Body of pancreas (tissue), 4 donors: Measurements from ENCODE around the gene CCDC83. TPM values are rescaled to one million over a fixed set of nuclear protein-coding genes. Genes with fewer than 3 reads are reported as not detected.

Experiments used
- ATAC-seq: fragments of 150-250 bp; one replicate; pipeline ENCODE4 v1.9.1; 2016
- DNase-seq, 4 donors: peaks; one replicate each; pipeline ENCODE4 v3.0.0-alpha.2; 2019
- H3K27ac ChIP-seq, 4 donors: fragments of 200-600 bp; sonication (generic); 1 replicate in 3 of 4; 2 replicates in 1 of 4; pipeline versions ENCODE4 v1.5.1 to v1.6.1; 2016 to 2019; ENCODE audit warnings: mild to moderate bottlenecking in 1 of 4, mixed read lengths in 1 of 4, moderate library complexity in 1 of 4
- H3K27me3 ChIP-seq, 2 donors: fragments of 200-600 bp; sonication (generic); one replicate each; pipeline ENCODE4 v1.6.0; 2016; ENCODE audit warnings: mild to moderate bottlenecking in 1 of 2
- H3K36me3 ChIP-seq, 2 donors: fragments of 200-600 bp; sonication (generic); replicated peaks in 1 of 2; 2 replicates each; pipeline ENCODE4 v1.5.1; 2016; ENCODE audit warnings: low read depth in 2 of 2; ENCODE audit not compliant: insufficient read depth in 1 of 2
- H3K4me1 ChIP-seq: fragments of 200-600 bp; sonication (generic); one replicate; pipeline ENCODE4 v1.6.0; 2016
- H3K4me3 ChIP-seq, 2 donors: fragments of 200-600 bp; sonication (generic); 1 replicate in 1 of 2; 2 replicates in 1 of 2; pipeline ENCODE4 v1.5.1; 2016 to 2019
- H3K9me3 ChIP-seq, 3 donors: fragments of 200-600 bp; sonication (generic); 1 replicate in 2 of 3; 2 replicates in 1 of 3; pipeline ENCODE4 v1.5.1; 2016
- CTCF ChIP-seq, 7 experiments: fragments of 450-650 bp in 4 of 7; fragments of 200-600 bp in 3 of 7; sonication (generic) in 3 of 7; IDR thresholded peaks; one replicate each; pipeline ENCODE4 v1.5.1; 2016 to 2019; ENCODE audit warnings: antibody characterized with exemption in 7 of 7
- POLR2A ChIP-seq, 3 donors: fragments of 450-650 bp; IDR thresholded peaks; one replicate each; pipeline ENCODE4 v1.6.1; 2016; ENCODE audit warnings: antibody characterized with exemption in 3 of 3, mild to moderate bottlenecking in 2 of 3
- WGBS, 2 donors: methylation state at CpG; one replicate each; pipeline ENCODE4 v1.1.5; 2017; 5-methylcytosine and 5-hydroxymethylcytosine counted together
- intact Hi-C: fragments of 100-400 bp; cut with DNase I; formaldehyde crosslinking; loops from one replicate; pipeline ENCODE4 v1.15.1; 2023
- total RNA-seq, 2 donors: library from RNA; depleted of rRNA; stranded (reverse); fragments of >200 nt; gene quantifications; one replicate each; pipeline ENCODE4 v1.1.0, GENCODE V29; 2016

The CCDC83 gene
- total RNA-seq, 2 donors from 2014 or later = not detected

DNA sequence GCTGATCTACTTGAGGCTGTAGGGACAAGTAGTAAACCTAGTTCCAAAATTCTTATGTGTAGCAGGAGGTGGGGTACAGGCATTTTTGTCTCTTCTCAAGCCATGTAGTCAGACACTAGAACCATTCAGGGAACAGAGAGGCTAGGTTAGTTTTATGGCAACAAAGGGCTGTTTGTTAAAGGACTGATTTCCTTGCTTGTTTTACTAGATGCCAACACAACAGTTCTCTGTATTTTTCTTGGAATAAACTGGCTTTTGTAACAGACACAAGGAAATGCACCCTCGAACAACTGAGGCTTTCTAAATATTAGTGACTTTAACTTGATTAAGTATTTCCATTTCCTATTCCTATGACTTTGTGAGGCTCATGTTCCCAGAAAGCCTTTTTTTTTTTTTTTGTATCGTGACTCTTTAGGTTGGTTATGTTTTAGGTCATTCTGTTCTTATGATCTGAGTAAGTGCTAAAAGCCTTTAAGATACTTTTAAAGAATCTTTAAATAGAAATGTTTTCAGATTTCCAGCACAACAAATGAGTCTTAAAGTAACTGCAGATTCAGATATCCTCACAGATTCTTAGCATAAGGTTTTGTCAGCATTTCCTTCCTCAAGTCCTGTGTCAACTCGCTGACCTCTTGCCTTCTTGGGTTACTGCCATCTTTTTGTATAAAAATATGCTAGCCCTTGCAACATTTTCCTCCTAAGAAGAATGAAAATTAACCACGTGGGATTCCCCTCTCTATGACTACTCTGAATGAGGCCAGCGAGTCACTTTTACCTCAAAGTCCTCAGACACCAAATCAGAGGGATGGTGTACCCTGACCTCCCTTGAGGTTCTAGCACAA, 92.5 kb downstream of the CCDC83 start:
- Histone ChIP-seq H3K4me1 (peaks cover 17% of the 10 kb centered on the region), H3K36me3 (no peaks in the 10 kb centered on the region), H3K9me3 (no peaks in the 10 kb centered on the region), H3K27me3 (no peaks in the 10 kb centered on the region), H3K4me3 (no peak overlapping the region), H3K27ac (peak overlapping the region in 2 of 4 donors; percentile 48 to 61)
- 21 to 30% methylated on average over 5 of the region's 5 CpGs for WGBS, 2 donors
- ATAC-seq (peak; percentile 72), DNase-seq (peak in 1 of 4 donors; percentile 54)
- TF ChIP-seq POLR2A (IDR thresholded peaks at IDR 0.05) = no peak
- no peak for TF ChIP-seq CTCF (IDR thresholded peaks at IDR 0.05)
- intact Hi-C loops = no loop called here

DNA sequence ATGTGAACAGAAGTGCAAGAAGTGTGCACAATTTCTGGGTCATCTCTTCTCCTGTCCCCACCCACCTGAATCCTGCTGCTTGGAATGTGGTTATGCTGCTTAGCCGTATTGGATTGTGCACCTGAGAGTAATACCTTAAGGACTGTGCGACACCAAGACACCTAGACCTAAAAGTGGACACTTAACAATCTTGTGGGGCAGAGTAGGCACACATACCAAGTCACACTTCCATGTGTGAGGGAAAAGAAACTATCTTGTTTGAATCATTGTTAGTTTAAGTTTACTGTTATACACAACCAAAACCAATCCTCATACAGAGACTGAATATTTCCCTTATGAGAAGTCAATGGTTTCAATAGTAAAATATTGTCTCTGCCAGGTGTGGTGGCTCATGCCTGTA, 93.7 kb downstream of the CCDC83 start:
- ATAC-seq (no peak), DNase-seq (no peak)
- intact Hi-C loops = no loop called here
- Histone ChIP-seq H3K4me3 (no peak overlapping the region), H3K4me1 (peaks cover 17% of the 10 kb centered on the region), H3K27ac (peak overlapping the region in 1 of 4 donors; percentile 61), H3K27me3 (no peaks in the 10 kb centered on the region), H3K9me3 (no peaks in the 10 kb centered on the region), H3K36me3 (no peaks in the 10 kb centered on the region)
- no peak for TF ChIP-seq CTCF (IDR thresholded peaks at IDR 0.05)
- no peak for TF ChIP-seq POLR2A (IDR thresholded peaks at IDR 0.05)
- WGBS, 2 donors = 79 to 82% methylated on average over 2 of the region's 2 CpGs

- Histone ChIP-seq H3K27ac (no peak overlapping the region), H3K4me3 (no peak overlapping the region), H3K36me3 (no peaks in the 10 kb centered on the region), H3K4me1 (peaks cover 17% of the 10 kb centered on the region), H3K27me3 (no peaks in the 10 kb centered on the region), H3K9me3 (no peaks in the 10 kb centered on the region)
- intact Hi-C loops = no loop called here
- no peak for TF ChIP-seq CTCF (IDR thresholded peaks at IDR 0.05)
- no peak for TF ChIP-seq POLR2A (IDR thresholded peaks at IDR 0.05)
- WGBS, 2 donors = 80 to 83% methylated on average over 1 of the region's 1 CpG
- no peak for DNase-seq
- no peak for ATAC-seq
Observed at GRCh38 chr11:85949798-85950197, 94.6 kb downstream of the CCDC83 start.

GRCh38 chr11:85950317-85951048, 95.3 kb downstream of the CCDC83 start:
- 94 to 95% methylated on average over 8 of the region's 8 CpGs for WGBS, 2 donors

More at GRCh38 chr11:85950317-85951048, 95.3 kb downstream of the CCDC83 start:
- no peak for TF ChIP-seq CTCF (IDR thresholded peaks at IDR 0.05)
- TF ChIP-seq POLR2A (IDR thresholded peaks at IDR 0.05) = no peak
- DNase-seq (no peak), ATAC-seq (no peak)
- H3K4me3 ChIP-seq = no peak overlapping the region
- H3K4me1 ChIP-seq = peaks cover 17% of the 10 kb centered on the region
- H3K9me3 ChIP-seq = no peaks in the 10 kb centered on the region
- no peaks in the 10 kb centered on the region for H3K27me3 ChIP-seq
- intact Hi-C loops = no loop called here
- peaks cover 0 to 1% of the 10 kb centered on the region in 2 donors for H3K36me3 ChIP-seq
- H3K27ac ChIP-seq = no peak overlapping the region
